Measurements from ENCODE around the gene ALOX5AP.

The ALOX5AP gene

GRCh38 chr13:30714629-30715371 is 20.5 kb upstream of the ALOX5AP start:
- TF ChIP-seq ESRRG (CRISPR knock-in tag; IDR thresholded peaks at IDR 0.05) (no peak), ARNTL (CRISPR knock-in tag; IDR thresholded peaks at IDR 0.05; ENCODE audit: borderline replicate concordance, low read depth) (no peak), ZC3H10 (CRISPR knock-in tag; IDR thresholded peaks at IDR 0.05) (no peak), BACH2 (CRISPR knock-in tag; IDR thresholded peaks at IDR 0.05; ENCODE audit: borderline replicate concordance) (no peak), ZFP3 (CRISPR knock-in tag; IDR thresholded peaks at IDR 0.05) (no peak), ZFP30 (CRISPR knock-in tag; IDR thresholded peaks at IDR 0.05) (no peak), TCF4 (CRISPR knock-in tag; IDR thresholded peaks at IDR 0.05; ENCODE audit: borderline replicate concordance) (no peak), PPARA (CRISPR knock-in tag; IDR thresholded peaks at IDR 0.05; ENCODE audit: borderline replicate concordance) (no peak), GLIS3 (CRISPR knock-in tag; IDR thresholded peaks at IDR 0.05) (no peak), ZNF565 (CRISPR knock-in tag; conservative IDR thresholded peaks at IDR 0.05; ENCODE audit: low read depth) (no peak), RARB (CRISPR knock-in tag; IDR thresholded peaks at IDR 0.05) (no peak), ZNF8 (CRISPR knock-in tag; IDR thresholded peaks at IDR 0.05) (no peak), SNAI2 (CRISPR knock-in tag; IDR thresholded peaks at IDR 0.05) (no peak), ISL1 (CRISPR knock-in tag; IDR thresholded peaks at IDR 0.05) (no peak), OSR1 (CRISPR knock-in tag; IDR thresholded peaks at IDR 0.05) (no peak), POU6F1 (CRISPR knock-in tag; IDR thresholded peaks at IDR 0.05; ENCODE audit: borderline replicate concordance, low read depth) (no peak)
- TF ChIP-seq, protein P1, sequence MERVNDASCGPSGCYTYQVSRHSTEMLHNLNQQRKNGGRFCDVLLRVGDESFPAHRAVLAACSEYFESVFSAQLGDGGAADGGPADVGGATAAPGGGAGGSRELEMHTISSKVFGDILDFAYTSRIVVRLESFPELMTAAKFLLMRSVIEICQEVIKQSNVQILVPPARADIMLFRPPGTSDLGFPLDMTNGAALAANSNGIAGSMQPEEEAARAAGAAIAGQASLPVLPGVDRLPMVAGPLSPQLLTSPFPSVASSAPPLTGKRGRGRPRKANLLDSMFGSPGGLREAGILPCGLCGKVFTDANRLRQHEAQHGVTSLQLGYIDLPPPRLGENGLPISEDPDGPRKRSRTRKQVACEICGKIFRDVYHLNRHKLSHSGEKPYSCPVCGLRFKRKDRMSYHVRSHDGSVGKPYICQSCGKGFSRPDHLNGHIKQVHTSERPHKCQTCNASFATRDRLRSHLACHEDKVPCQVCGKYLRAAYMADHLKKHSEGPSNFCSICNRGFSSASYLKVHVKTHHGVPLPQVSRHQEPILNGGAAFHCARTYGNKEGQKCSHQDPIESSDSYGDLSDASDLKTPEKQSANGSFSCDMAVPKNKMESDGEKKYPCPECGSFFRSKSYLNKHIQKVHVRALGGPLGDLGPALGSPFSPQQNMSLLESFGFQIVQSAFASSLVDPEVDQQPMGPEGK (CRISPR knock-in tag; IDR thresholded peaks at IDR 0.05; ENCODE audit: borderline replicate concordance) = no peak
- TF ChIP-seq, protein P2, sequence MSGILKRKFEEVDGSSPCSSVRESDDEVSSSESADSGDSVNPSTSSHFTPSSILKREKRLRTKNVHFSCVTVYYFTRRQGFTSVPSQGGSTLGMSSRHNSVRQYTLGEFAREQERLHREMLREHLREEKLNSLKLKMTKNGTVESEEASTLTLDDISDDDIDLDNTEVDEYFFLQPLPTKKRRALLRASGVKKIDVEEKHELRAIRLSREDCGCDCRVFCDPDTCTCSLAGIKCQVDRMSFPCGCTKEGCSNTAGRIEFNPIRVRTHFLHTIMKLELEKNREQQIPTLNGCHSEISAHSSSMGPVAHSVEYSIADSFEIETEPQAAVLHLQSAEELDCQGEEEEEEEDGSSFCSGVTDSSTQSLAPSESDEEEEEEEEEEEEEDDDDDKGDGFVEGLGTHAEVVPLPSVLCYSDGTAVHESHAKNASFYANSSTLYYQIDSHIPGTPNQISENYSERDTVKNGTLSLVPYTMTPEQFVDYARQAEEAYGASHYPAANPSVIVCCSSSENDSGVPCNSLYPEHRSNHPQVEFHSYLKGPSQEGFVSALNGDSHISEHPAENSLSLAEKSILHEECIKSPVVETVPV (CRISPR knock-in tag; IDR thresholded peaks at IDR 0.05) = no peak

DNA sequence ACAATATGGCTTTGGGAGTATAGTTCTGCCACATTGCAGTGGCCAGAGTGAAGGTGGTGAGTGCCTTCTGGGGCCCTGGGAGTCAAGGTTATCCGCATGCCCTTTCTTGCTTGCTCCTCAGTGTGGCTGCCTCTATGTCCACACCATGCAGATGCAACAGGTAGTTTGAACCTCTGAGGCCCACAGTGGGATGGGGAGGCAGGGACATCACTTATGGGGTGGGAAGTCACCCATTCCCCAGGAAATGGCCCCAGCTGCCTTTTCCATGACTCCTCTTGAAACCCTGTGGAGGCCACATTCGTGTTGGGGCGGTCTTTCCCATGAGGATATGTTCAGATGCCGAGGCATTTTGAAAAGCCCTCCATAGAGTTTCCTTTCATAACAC is 20.0 kb upstream of the ALOX5AP start:
- TF ChIP-seq CSDC2 (CRISPR knock-in tag; IDR thresholded peaks at IDR 0.05) (no peak), POU6F1 (CRISPR knock-in tag; IDR thresholded peaks at IDR 0.05; ENCODE audit: borderline replicate concordance, low read depth) (no peak), ESRRG (CRISPR knock-in tag; IDR thresholded peaks at IDR 0.05) (no peak), TCF4 (CRISPR knock-in tag; IDR thresholded peaks at IDR 0.05; ENCODE audit: borderline replicate concordance) (no peak), SNAI2 (CRISPR knock-in tag; IDR thresholded peaks at IDR 0.05) (no peak), BACH2 (CRISPR knock-in tag; IDR thresholded peaks at IDR 0.05; ENCODE audit: borderline replicate concordance) (no peak)
- TF ChIP-seq, protein P3, sequence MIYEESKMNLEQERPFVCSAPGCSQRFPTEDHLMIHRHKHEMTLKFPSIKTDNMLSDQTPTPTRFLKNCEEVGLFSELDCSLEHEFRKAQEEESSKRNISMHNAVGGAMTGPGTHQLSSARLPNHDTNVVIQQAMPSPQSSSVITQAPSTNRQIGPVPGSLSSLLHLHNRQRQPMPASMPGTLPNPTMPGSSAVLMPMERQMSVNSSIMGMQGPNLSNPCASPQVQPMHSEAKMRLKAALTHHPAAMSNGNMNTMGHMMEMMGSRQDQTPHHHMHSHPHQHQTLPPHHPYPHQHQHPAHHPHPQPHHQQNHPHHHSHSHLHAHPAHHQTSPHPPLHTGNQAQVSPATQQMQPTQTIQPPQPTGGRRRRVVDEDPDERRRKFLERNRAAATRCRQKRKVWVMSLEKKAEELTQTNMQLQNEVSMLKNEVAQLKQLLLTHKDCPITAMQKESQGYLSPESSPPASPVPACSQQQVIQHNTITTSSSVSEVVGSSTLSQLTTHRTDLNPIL (CRISPR knock-in tag; IDR thresholded peaks at IDR 0.05; ENCODE audit: low read depth) = no peak
- ATAC-seq = no peak

More at GRCh38 chr13:30714629-30715371, 20.5 kb upstream of the ALOX5AP start:
- ATAC-seq = no peak

GRCh38 chr13:30715837-30716236 is 19.5 kb upstream of the ALOX5AP start:
- no peak for ATAC-seq
- TF ChIP-seq ZC3H10 (CRISPR knock-in tag; IDR thresholded peaks at IDR 0.05) = no peak
- TF ChIP-seq ZNF8 (CRISPR knock-in tag; IDR thresholded peaks at IDR 0.05) = no peak
- TF ChIP-seq TOX (CRISPR knock-in tag; IDR thresholded peaks at IDR 0.05; ENCODE audit: borderline replicate concordance) = no peak
- TF ChIP-seq GLIS3 (CRISPR knock-in tag; IDR thresholded peaks at IDR 0.05) = no peak
- no peak for TF ChIP-seq ESRRG (CRISPR knock-in tag; IDR thresholded peaks at IDR 0.05)
- TF ChIP-seq ZFP30 (CRISPR knock-in tag; IDR thresholded peaks at IDR 0.05) = no peak
- TF ChIP-seq, protein P3 (CRISPR knock-in tag; IDR thresholded peaks at IDR 0.05; ENCODE audit: low read depth) = no peak
- TF ChIP-seq ZNF565 (CRISPR knock-in tag; conservative IDR thresholded peaks at IDR 0.05; ENCODE audit: low read depth) = no peak
- TF ChIP-seq CSDC2 (CRISPR knock-in tag; IDR thresholded peaks at IDR 0.05) = no peak
- no peak for TF ChIP-seq SNAI2 (CRISPR knock-in tag; IDR thresholded peaks at IDR 0.05)
- TF ChIP-seq ZFP3 (CRISPR knock-in tag; IDR thresholded peaks at IDR 0.05) = no peak
- no peak for TF ChIP-seq TSHZ2 (CRISPR knock-in tag; IDR thresholded peaks at IDR 0.05)
- no peak for TF ChIP-seq ZNF70 (CRISPR knock-in tag; IDR thresholded peaks at IDR 0.05)
- no peak for TF ChIP-seq PPARA (CRISPR knock-in tag; IDR thresholded peaks at IDR 0.05; ENCODE audit: borderline replicate concordance)
- no peak for TF ChIP-seq ARNTL (CRISPR knock-in tag; IDR thresholded peaks at IDR 0.05; ENCODE audit: borderline replicate concordance, low read depth)

All from SK-N-SH treated with all-trans-retinoic acid at 6 μM for 48 hours (cell line).